WERI-Rb-1 (cell line): Measurements from ENCODE around the gene FRMD4A.
"Not testable (repeated sequence)": the region's sequence is repeated elsewhere in the genome, so short reads cannot be mapped to it uniquely, and the experiment has no call there.

Experiments used
- DNase-seq: peaks from one replicate; pipeline ENCODE4 v3.0.0-alpha.2; 2020
- H3K27ac ChIP-seq: fragments of 250-450 bp; sonication (Bioruptor Pico); 2 replicates; pipeline ENCODE4 v1.5.1; 2020; ENCODE audit warnings: mild to moderate bottlenecking, moderate library complexity
- H3K27me3 ChIP-seq: fragments of 250-450 bp; sonication (Bioruptor Pico); 2 replicates; pipeline ENCODE4 v1.5.1; 2021; ENCODE audit warnings: mild to moderate bottlenecking, low read depth, moderate library complexity; ENCODE audit not compliant: insufficient read depth, severe bottlenecking
- H3K36me3 ChIP-seq: fragments of 250-450 bp; sonication (Bioruptor Pico); 2 replicates; pipeline ENCODE4 v1.5.1; 2020; ENCODE audit warnings: mild to moderate bottlenecking, moderate library complexity
- H3K4me3 ChIP-seq: 2 replicates; pipeline ENCODE4 v1.5.1; 2011; ENCODE audit warnings: low read depth, mild to moderate bottlenecking, control low read depth, low read length
- H3K9me3 ChIP-seq: fragments of 250-450 bp; sonication (Bioruptor Pico); 2 replicates; pipeline ENCODE4 v1.5.1; 2021; ENCODE audit warnings: mild to moderate bottlenecking, moderate library complexity; ENCODE audit not compliant: severe bottlenecking
- CTCF ChIP-seq: IDR thresholded peaks from 2 replicates; pipeline ENCODE4 v1.5.1; 2011; ENCODE audit warnings: low read depth, mild to moderate bottlenecking, control low read depth, inconsistent platforms, low read length

Gene FRMD4A

GRCh38 chr10:13960603-13961002 lies 370.1 kb downstream of the FRMD4A start:
- no peak for DNase-seq

GRCh38 chr10:13959443-13960359 lies 371.0 kb downstream of the FRMD4A start:
- H3K36me3 ChIP-seq, result no peaks in the 10 kb centered on the region
- no peak overlapping the region for H3K27ac ChIP-seq
- H3K9me3 ChIP-seq, result no peaks in the 10 kb centered on the region
- no peak for DNase-seq
- no peak for TF ChIP-seq CTCF
- H3K4me3 ChIP-seq, result no peak overlapping the region
- no peaks in the 10 kb centered on the region for H3K27me3 ChIP-seq

More at GRCh38 chr10:13960603-13961002, 370.1 kb downstream of the FRMD4A start:
- no peak overlapping the region for H3K4me3 ChIP-seq
- H3K27ac ChIP-seq, result no peak overlapping the region
- no peaks in the 10 kb centered on the region for H3K27me3 ChIP-seq
- no peaks in the 10 kb centered on the region for H3K9me3 ChIP-seq
- H3K36me3 ChIP-seq, result no peaks in the 10 kb centered on the region
- TF ChIP-seq CTCF, result no peak

GRCh38 chr10:13957856-13958255 lies 372.9 kb downstream of the FRMD4A start:
- no peak for DNase-seq
- TF ChIP-seq CTCF, result no peak
- Histone ChIP-seq H3K9me3 (no peaks in the 10 kb centered on the region), H3K27ac (no peak overlapping the region), H3K36me3 (no peaks in the 10 kb centered on the region), H3K4me3 (no peak overlapping the region), H3K27me3 (no peaks in the 10 kb centered on the region)

GRCh38 chr10:13956826-13957225 lies 373.9 kb downstream of the FRMD4A start:
- Histone ChIP-seq H3K9me3 (no peaks in the 10 kb centered on the region), H3K36me3 (no peaks in the 10 kb centered on the region), H3K27ac (no peak overlapping the region), H3K27me3 (no peaks in the 10 kb centered on the region), H3K4me3 (no peak overlapping the region)
- no peak for TF ChIP-seq CTCF
- no peak for DNase-seq

GRCh38 chr10:13955409-13956068 lies 375.2 kb downstream of the FRMD4A start:
- H3K36me3 ChIP-seq, result no peaks in the 10 kb centered on the region
- no peak overlapping the region for H3K4me3 ChIP-seq
- no peak for TF ChIP-seq CTCF
- H3K27ac ChIP-seq, result no peak overlapping the region
- no peak for DNase-seq
- H3K9me3 ChIP-seq, result no peaks in the 10 kb centered on the region
- no peaks in the 10 kb centered on the region for H3K27me3 ChIP-seq

GRCh38 chr10:13954195-13954594 lies 376.5 kb downstream of the FRMD4A start:
- DNase-seq, H3K27ac ChIP-seq, H3K9me3 ChIP-seq, H3K4me3 ChIP-seq, H3K36me3 ChIP-seq, H3K27me3 ChIP-seq: not testable (repeated sequence)
